ENCODE measurements around the gene MSH5.

Gene MSH5

GRCh38 chr6:31720196-31720770 is 19.5 kb upstream of the MSH5 start:
- Histone ChIP-seq H3K4me3 (ENCODE audit: low read length) (no peak overlapping the region), H3K4ac (ENCODE audit: low read depth, low read length) (no peak overlapping the region), H4K8ac (ENCODE audit: low read depth, low read length) (no peak overlapping the region), H3K27ac (ENCODE audit: low read depth, low read length) (no peak overlapping the region), H2BK15ac (replicated peaks; ENCODE audit: low read depth) (no peak overlapping the region), H3K27me3 (ENCODE audit: insufficient read depth, low read length, poor library complexity) (no peaks in the 10 kb centered on the region), H2AK5ac (ENCODE audit: low read length) (no peak overlapping the region), H3K23ac (ENCODE audit: low read length) (no peak overlapping the region), H3K4me1 (ENCODE audit: control insufficient read depth, low read depth, low read length) (peaks cover 5% of the 10 kb centered on the region), H2BK5ac (ENCODE audit: low read length) (no peak overlapping the region), H4K5ac (ENCODE audit: low read length) (no peak overlapping the region), H3K79me2 (ENCODE audit: control insufficient read depth, insufficient read depth, low read length) (no peaks in the 10 kb centered on the region), H3K18ac (ENCODE audit: low read length) (no peak overlapping the region), H3K4me2 (ENCODE audit: low read length) (no peak overlapping the region), H3K56ac (ENCODE audit: low read length) (no peak overlapping the region), H3K36me3 (ENCODE audit: control insufficient read depth, insufficient read depth, low read length) (no peaks in the 10 kb centered on the region), H3K9ac (ENCODE audit: low read length) (no peak overlapping the region), H2BK120ac (ENCODE audit: low read depth, low read length) (no peak overlapping the region), H3K79me1 (ENCODE audit: low read length) (no peaks in the 10 kb centered on the region)
- no CpG with 5 or more reads among the region's 5 CpGs for WGBS (ENCODE audit: extremely low coverage, insufficient coverage, low lambda C conversion rate)
- no peak for DNase-seq

- H3K27me3 ChIP-seq (ENCODE audit: insufficient read depth, low read length, poor library complexity): no peaks in the 10 kb centered on the region
- H3K9ac ChIP-seq (ENCODE audit: low read length): no peak within 1 kb of the TSS
- H3K4me2 ChIP-seq (ENCODE audit: low read length): no peak within 1 kb of the TSS
- H4K5ac ChIP-seq (ENCODE audit: low read length): no peak within 1 kb of the TSS
- H3K4me3 ChIP-seq (ENCODE audit: low read length): no peak within 1 kb of the TSS
- no peak within 1 kb of the TSS for H3K23ac ChIP-seq (ENCODE audit: low read length)
- H3K56ac ChIP-seq (ENCODE audit: low read length): no peak within 1 kb of the TSS
- H4K8ac ChIP-seq (ENCODE audit: low read depth, low read length): no peak within 1 kb of the TSS
- H3K27ac ChIP-seq (ENCODE audit: low read depth, low read length): no peak within 1 kb of the TSS
- peaks cover 5% of the 10 kb centered on the region for H3K4me1 ChIP-seq (ENCODE audit: control insufficient read depth, low read depth, low read length)
- H2BK5ac ChIP-seq (ENCODE audit: low read length): no peak within 1 kb of the TSS
- H3K79me2 ChIP-seq (ENCODE audit: control insufficient read depth, insufficient read depth, low read length): no peaks in the 10 kb centered on the region
- no peaks in the 10 kb centered on the region for H3K79me1 ChIP-seq (ENCODE audit: low read length)
- no peak within 1 kb of the TSS for H3K4ac ChIP-seq (ENCODE audit: low read depth, low read length)
- no peak within 1 kb of the TSS for H2BK15ac ChIP-seq (replicated peaks; ENCODE audit: low read depth)
- no CpG with 5 or more reads among the region's 4 CpGs for WGBS (ENCODE audit: extremely low coverage, insufficient coverage, low lambda C conversion rate)
- H3K36me3 ChIP-seq (ENCODE audit: control insufficient read depth, insufficient read depth, low read length): peaks cover 1% of the 10 kb centered on the region
- no peak within 1 kb of the TSS for H3K18ac ChIP-seq (ENCODE audit: low read length)
- DNase-seq: no peak
- no peak within 1 kb of the TSS for H2AK5ac ChIP-seq (ENCODE audit: low read length)
- no peak within 1 kb of the TSS for H2BK120ac ChIP-seq (ENCODE audit: low read depth, low read length)
Observed at GRCh38 chr6:31721351-31722020, 18.3 kb upstream of the MSH5 start, which contains the start of gene LY6G6C. LY6G6C (minus strand) TSS chr6:31721746; CDS start chr6:31721679, 67 bp downstream.

GRCh38 chr6:31722173-31722572 is 17.6 kb upstream of the MSH5 start:
- H4K5ac ChIP-seq (ENCODE audit: low read length): no peak overlapping the region
- WGBS (ENCODE audit: extremely low coverage, insufficient coverage, low lambda C conversion rate): no CpG with 5 or more reads among the region's 3 CpGs
- H3K9ac ChIP-seq (ENCODE audit: low read length): no peak overlapping the region
- peaks cover 5% of the 10 kb centered on the region for H3K4me1 ChIP-seq (ENCODE audit: control insufficient read depth, low read depth, low read length)
- no peaks in the 10 kb centered on the region for H3K79me1 ChIP-seq (ENCODE audit: low read length)
- H2AK5ac ChIP-seq (ENCODE audit: low read length): no peak overlapping the region
- no peak overlapping the region for H2BK120ac ChIP-seq (ENCODE audit: low read depth, low read length)
- peaks cover 1% of the 10 kb centered on the region for H3K36me3 ChIP-seq (ENCODE audit: control insufficient read depth, insufficient read depth, low read length)
- H4K8ac ChIP-seq (ENCODE audit: low read depth, low read length): no peak overlapping the region
- H3K4ac ChIP-seq (ENCODE audit: low read depth, low read length): no peak overlapping the region
- H3K79me2 ChIP-seq (ENCODE audit: control insufficient read depth, insufficient read depth, low read length): no peaks in the 10 kb centered on the region
- H3K4me3 ChIP-seq (ENCODE audit: low read length): no peak overlapping the region
- no peak overlapping the region for H2BK15ac ChIP-seq (replicated peaks; ENCODE audit: low read depth)
- no peak overlapping the region for H3K18ac ChIP-seq (ENCODE audit: low read length)
- no peak overlapping the region for H3K27ac ChIP-seq (ENCODE audit: low read depth, low read length)
- no peak overlapping the region for H3K4me2 ChIP-seq (ENCODE audit: low read length)
- no peak overlapping the region for H2BK5ac ChIP-seq (ENCODE audit: low read length)
- no peak overlapping the region for H3K23ac ChIP-seq (ENCODE audit: low read length)
- H3K56ac ChIP-seq (ENCODE audit: low read length): no peak overlapping the region
- no peaks in the 10 kb centered on the region for H3K27me3 ChIP-seq (ENCODE audit: insufficient read depth, low read length, poor library complexity)
- DNase-seq: no peak

GRCh38 chr6:31723245-31723979 is 16.4 kb upstream of the MSH5 start, which contains the start of gene MPIG6B:
MPIG6B (plus strand) TSS chr6:31723373; CDS start chr6:31723384, 11 bp downstream.
- no peak within 1 kb of the TSS for H3K18ac ChIP-seq (ENCODE audit: low read length)
- H2AK5ac ChIP-seq (ENCODE audit: low read length): no peak within 1 kb of the TSS
- H3K36me3 ChIP-seq (ENCODE audit: control insufficient read depth, insufficient read depth, low read length): peaks cover 4% of the 10 kb centered on the region
- no peak within 1 kb of the TSS for H3K56ac ChIP-seq (ENCODE audit: low read length)
- peaks cover 2% of the 10 kb centered on the region for H3K4me1 ChIP-seq (ENCODE audit: control insufficient read depth, low read depth, low read length)
- WGBS (ENCODE audit: extremely low coverage, insufficient coverage, low lambda C conversion rate): no CpG with 5 or more reads among the region's 46 CpGs
- no peak within 1 kb of the TSS for H3K23ac ChIP-seq (ENCODE audit: low read length)
- no peak for DNase-seq
- no peak within 1 kb of the TSS for H2BK120ac ChIP-seq (ENCODE audit: low read depth, low read length)
- H3K27ac ChIP-seq (ENCODE audit: low read depth, low read length): no peak within 1 kb of the TSS
- H2BK5ac ChIP-seq (ENCODE audit: low read length): no peak within 1 kb of the TSS
- H4K5ac ChIP-seq (ENCODE audit: low read length): no peak within 1 kb of the TSS
- no peak within 1 kb of the TSS for H3K9ac ChIP-seq (ENCODE audit: low read length)
- no peak within 1 kb of the TSS for H2BK15ac ChIP-seq (replicated peaks; ENCODE audit: low read depth)
- no peaks in the 10 kb centered on the region for H3K27me3 ChIP-seq (ENCODE audit: insufficient read depth, low read length, poor library complexity)
- H3K79me2 ChIP-seq (ENCODE audit: control insufficient read depth, insufficient read depth, low read length): no peaks in the 10 kb centered on the region
- no peak within 1 kb of the TSS for H3K4ac ChIP-seq (ENCODE audit: low read depth, low read length)
- H3K4me2 ChIP-seq (ENCODE audit: low read length): no peak within 1 kb of the TSS
- H3K79me1 ChIP-seq (ENCODE audit: low read length): peaks cover 6% of the 10 kb centered on the region
- no peak within 1 kb of the TSS for H4K8ac ChIP-seq (ENCODE audit: low read depth, low read length)
- H3K4me3 ChIP-seq (ENCODE audit: low read length): no peak within 1 kb of the TSS

- H2BK5ac ChIP-seq (ENCODE audit: low read length): no peak overlapping the region
- H4K8ac ChIP-seq (ENCODE audit: low read depth, low read length): no peak overlapping the region
- H3K79me1 ChIP-seq (ENCODE audit: low read length): peaks cover 10% of the 10 kb centered on the region
- no peak overlapping the region for H3K27ac ChIP-seq (ENCODE audit: low read depth, low read length)
- no CpG with 5 or more reads among the region's 25 CpGs for whole genome bisulfite sequencing (ENCODE audit: extremely low coverage, insufficient coverage, low lambda C conversion rate)
- peaks cover 4% of the 10 kb centered on the region for H3K79me2 ChIP-seq (ENCODE audit: control insufficient read depth, insufficient read depth, low read length)
- H3K4ac ChIP-seq (ENCODE audit: low read depth, low read length): no peak overlapping the region
- no peak overlapping the region for H4K5ac ChIP-seq (ENCODE audit: low read length)
- DNase-seq: no peak
- H3K23ac ChIP-seq (ENCODE audit: low read length): no peak overlapping the region
- no peak overlapping the region for H2BK120ac ChIP-seq (ENCODE audit: low read depth, low read length)
- H2BK15ac ChIP-seq (replicated peaks; ENCODE audit: low read depth): no peak overlapping the region
- peaks cover 3% of the 10 kb centered on the region for H3K4me1 ChIP-seq (ENCODE audit: control insufficient read depth, low read depth, low read length)
- H3K36me3 ChIP-seq (ENCODE audit: control insufficient read depth, insufficient read depth, low read length): peaks cover 4% of the 10 kb centered on the region
- H3K27me3 ChIP-seq (ENCODE audit: insufficient read depth, low read length, poor library complexity): no peaks in the 10 kb centered on the region
- H3K56ac ChIP-seq (ENCODE audit: low read length): no peak overlapping the region
- H3K4me2 ChIP-seq (ENCODE audit: low read length): no peak overlapping the region
- no peak overlapping the region for H3K4me3 ChIP-seq (ENCODE audit: low read length)
- H3K9ac ChIP-seq (ENCODE audit: low read length): no peak overlapping the region
- no peak overlapping the region for H2AK5ac ChIP-seq (ENCODE audit: low read length)
- H3K18ac ChIP-seq (ENCODE audit: low read length): no peak overlapping the region
Observed at GRCh38 chr6:31723980-31724691, 15.7 kb upstream of the MSH5 start.
